Peyer's patch (tissue), 4 donors: Measurements from ENCODE around the gene ASCL2.

Experiments used
- POLR2A ChIP-seq, 2 donors: fragments of 450-650 bp; IDR thresholded peaks; one replicate each; pipeline ENCODE4 v1.5.1; 2017; ENCODE audit warnings: antibody characterized with exemption in 2 of 2, mild to moderate bottlenecking in 2 of 2, moderate library complexity in 2 of 2
- TF ChIP-seq, protein P1 (sequence below), 6 experiments: fragments of 450-650 bp in 4 of 6; fragments of 200-600 bp in 2 of 6; sonication (generic) in 1 of 6; IDR thresholded peaks; one replicate each; pipeline ENCODE4 v1.5.1; 2017 to 2019; ENCODE audit warnings: antibody characterized with exemption in 6 of 6, mild to moderate bottlenecking in 3 of 6, moderate library complexity in 1 of 6

DNA sequence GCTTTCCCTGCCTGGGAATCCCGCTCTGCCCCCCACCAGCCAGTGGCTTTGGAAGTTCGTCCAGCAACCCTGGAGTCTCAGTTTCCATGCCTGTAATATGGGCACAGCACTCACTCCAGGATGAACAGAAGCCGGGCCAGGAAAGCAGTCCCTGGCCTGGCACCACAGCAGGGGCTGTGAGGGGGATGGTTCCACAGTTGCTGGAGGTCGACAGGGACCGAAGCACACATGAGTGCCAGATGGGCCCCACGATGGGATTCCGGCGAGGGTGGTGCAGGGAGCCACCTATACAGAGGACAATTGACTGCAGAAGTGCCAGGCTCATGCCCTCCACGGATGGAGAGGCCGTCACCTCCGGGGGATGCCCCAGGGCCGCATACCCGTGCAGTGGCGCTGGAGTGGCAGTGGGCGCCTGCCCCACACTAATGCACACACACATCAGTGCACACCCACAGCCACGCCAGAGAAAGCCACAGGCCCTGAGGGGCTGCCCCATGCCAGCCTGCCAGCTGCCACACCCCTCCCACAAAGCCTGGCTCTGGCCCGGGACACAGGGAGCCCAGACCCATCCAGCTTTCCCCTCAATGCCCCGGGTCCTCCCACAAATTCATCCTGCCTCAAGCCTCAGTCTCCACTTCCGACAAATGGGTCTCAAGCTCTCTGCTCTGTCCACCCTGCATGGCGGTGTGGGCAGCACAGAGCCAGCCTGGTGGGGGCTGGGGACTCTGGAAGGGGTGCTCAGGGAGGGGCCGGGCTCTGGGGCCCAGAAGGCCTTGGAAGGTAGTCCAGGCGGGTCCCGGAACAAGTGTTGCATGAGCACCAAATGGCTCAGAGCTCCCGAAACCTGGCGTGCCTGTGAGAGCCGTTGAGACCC, 9.7 kb downstream of the ASCL2 start:
- TF ChIP-seq, protein P1, sequence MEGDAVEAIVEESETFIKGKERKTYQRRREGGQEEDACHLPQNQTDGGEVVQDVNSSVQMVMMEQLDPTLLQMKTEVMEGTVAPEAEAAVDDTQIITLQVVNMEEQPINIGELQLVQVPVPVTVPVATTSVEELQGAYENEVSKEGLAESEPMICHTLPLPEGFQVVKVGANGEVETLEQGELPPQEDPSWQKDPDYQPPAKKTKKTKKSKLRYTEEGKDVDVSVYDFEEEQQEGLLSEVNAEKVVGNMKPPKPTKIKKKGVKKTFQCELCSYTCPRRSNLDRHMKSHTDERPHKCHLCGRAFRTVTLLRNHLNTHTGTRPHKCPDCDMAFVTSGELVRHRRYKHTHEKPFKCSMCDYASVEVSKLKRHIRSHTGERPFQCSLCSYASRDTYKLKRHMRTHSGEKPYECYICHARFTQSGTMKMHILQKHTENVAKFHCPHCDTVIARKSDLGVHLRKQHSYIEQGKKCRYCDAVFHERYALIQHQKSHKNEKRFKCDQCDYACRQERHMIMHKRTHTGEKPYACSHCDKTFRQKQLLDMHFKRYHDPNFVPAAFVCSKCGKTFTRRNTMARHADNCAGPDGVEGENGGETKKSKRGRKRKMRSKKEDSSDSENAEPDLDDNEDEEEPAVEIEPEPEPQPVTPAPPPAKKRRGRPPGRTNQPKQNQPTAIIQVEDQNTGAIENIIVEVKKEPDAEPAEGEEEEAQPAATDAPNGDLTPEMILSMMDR (IDR thresholded peaks at IDR 0.05), result no peak
- TF ChIP-seq POLR2A (IDR thresholded peaks at IDR 0.05), result no peak
